MCF 10A (cell line): ENCODE results near the gene UROS. TPM values are rescaled to one million over a fixed set of nuclear protein-coding genes. Genes with fewer than 3 reads are reported as not detected.

Experiments used
- BruUV-seq: library from RNA; stranded (reverse); fragments of 400-500 nt; replicated peaks from 2 replicates; lab custom pipeline; 2021; lab: Mats Ljungman, UMichigan
- CTCF ChIA-PET: fragments of 300-600 bp; sonication (Branson Sonifier 250); formaldehyde crosslinking; extraction: SDS; loops from one replicate; lab custom pipeline; 2021; ENCODE audit warnings: antibody characterized with exemption, inconsistent platforms; lab: Yijun Ruan, JAX
- POLR2A ChIA-PET: fragments of 300-600, 350-650 bp; sonication (Branson Sonifier 250); formaldehyde crosslinking; extraction: SDS; loops from one replicate; lab custom pipeline; 2020; ENCODE audit warnings: antibody characterized with exemption, inconsistent platforms; lab: Yijun Ruan, JAX
- DNase-seq: peaks from one replicate; pipeline ENCODE4 v3.0.0-alpha.2; 2018; ENCODE audit not compliant: unreplicated experiment
- H3K27ac Mint-ChIP-seq: one replicate; pipeline ENCODE4 v1.8.0; 2022; ENCODE audit warnings: mild to moderate bottlenecking, low read depth, mixed read lengths; ENCODE audit not compliant: unreplicated experiment
- H3K27me3 Mint-ChIP-seq: one replicate; pipeline ENCODE4 v1.8.0; 2022; ENCODE audit warnings: mixed read lengths; ENCODE audit not compliant: insufficient read depth, unreplicated experiment
- H3K36me3 Mint-ChIP-seq: one replicate; pipeline ENCODE4 v1.8.0; 2022; ENCODE audit warnings: mild to moderate bottlenecking, moderate library complexity, mixed read lengths; ENCODE audit not compliant: insufficient read depth, unreplicated experiment
- H3K4me1 Mint-ChIP-seq: one replicate; pipeline ENCODE4 v1.8.0; 2022; ENCODE audit warnings: mixed read lengths; ENCODE audit not compliant: insufficient read depth, unreplicated experiment
- H3K4me3 Mint-ChIP-seq: one replicate; pipeline ENCODE4 v1.8.0; 2022; ENCODE audit warnings: mild to moderate bottlenecking, moderate library complexity, mixed read lengths; ENCODE audit not compliant: unreplicated experiment
- H3K9me3 Mint-ChIP-seq: one replicate; pipeline ENCODE4 v1.8.0; 2022; ENCODE audit warnings: mixed read lengths; ENCODE audit not compliant: unreplicated experiment
- intact Hi-C: fragments of 100-400 bp; cut with micrococcal nuclease; formaldehyde crosslinking; loops from 2 replicates; pipeline ENCODE4 v1.14.1; 2022
- total RNA-seq: library from RNA; stranded (reverse); gene quantifications from 2 replicates; pipeline ENCODE4 v1.2.3, GENCODE V29; 2022
- TF ChIP-seq, protein P1 (sequence below): fragments of 200-600 bp; IDR thresholded peaks from one replicate; pipeline ENCODE4 v1.8.0; 2022; ENCODE audit warnings: antibody characterized with exemption, mild to moderate bottlenecking; ENCODE audit not compliant: unreplicated experiment

The UROS gene
- total RNA-seq, 1 experiment from 2014 or later, result 64.4 TPM

DNA sequence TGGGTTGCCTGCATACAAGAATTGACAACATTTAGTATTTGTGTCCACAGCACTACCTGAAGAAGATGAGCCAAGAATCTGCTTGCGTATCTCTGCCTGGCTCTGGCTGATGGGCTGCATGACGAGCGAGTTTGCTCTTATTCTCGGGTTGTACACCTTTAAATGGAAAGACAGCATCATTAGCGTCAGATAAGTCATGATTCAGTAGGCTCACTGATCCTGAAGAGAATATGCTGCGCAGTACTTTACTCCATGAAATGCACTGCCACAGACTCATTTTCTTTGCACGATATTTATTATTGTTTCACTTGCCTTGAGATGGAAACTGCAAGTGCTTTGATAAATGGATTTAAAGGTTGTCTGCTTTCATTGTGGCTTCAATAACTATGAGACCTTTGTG lies 29.4 kb upstream of the UROS start:
- Mint-ChIP-seq H3K27me3 (no peaks in the 10 kb centered on the region), H3K4me1 (no peaks in the 10 kb centered on the region), H3K4me3 (no peak overlapping the region), H3K27ac (no peak overlapping the region), H3K36me3 (peaks cover 81% of the 10 kb centered on the region), H3K9me3 (no peaks in the 10 kb centered on the region)
- no TSS peak for BruUV-seq
- POLR2A ChIA-PET, result no interaction called here
- TF ChIP-seq, protein P1, sequence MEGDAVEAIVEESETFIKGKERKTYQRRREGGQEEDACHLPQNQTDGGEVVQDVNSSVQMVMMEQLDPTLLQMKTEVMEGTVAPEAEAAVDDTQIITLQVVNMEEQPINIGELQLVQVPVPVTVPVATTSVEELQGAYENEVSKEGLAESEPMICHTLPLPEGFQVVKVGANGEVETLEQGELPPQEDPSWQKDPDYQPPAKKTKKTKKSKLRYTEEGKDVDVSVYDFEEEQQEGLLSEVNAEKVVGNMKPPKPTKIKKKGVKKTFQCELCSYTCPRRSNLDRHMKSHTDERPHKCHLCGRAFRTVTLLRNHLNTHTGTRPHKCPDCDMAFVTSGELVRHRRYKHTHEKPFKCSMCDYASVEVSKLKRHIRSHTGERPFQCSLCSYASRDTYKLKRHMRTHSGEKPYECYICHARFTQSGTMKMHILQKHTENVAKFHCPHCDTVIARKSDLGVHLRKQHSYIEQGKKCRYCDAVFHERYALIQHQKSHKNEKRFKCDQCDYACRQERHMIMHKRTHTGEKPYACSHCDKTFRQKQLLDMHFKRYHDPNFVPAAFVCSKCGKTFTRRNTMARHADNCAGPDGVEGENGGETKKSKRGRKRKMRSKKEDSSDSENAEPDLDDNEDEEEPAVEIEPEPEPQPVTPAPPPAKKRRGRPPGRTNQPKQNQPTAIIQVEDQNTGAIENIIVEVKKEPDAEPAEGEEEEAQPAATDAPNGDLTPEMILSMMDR, result no peak
- DNase-seq, result no peak
- intact Hi-C loops, result no loop called here
- CTCF ChIA-PET, result no interaction called here

DNA sequence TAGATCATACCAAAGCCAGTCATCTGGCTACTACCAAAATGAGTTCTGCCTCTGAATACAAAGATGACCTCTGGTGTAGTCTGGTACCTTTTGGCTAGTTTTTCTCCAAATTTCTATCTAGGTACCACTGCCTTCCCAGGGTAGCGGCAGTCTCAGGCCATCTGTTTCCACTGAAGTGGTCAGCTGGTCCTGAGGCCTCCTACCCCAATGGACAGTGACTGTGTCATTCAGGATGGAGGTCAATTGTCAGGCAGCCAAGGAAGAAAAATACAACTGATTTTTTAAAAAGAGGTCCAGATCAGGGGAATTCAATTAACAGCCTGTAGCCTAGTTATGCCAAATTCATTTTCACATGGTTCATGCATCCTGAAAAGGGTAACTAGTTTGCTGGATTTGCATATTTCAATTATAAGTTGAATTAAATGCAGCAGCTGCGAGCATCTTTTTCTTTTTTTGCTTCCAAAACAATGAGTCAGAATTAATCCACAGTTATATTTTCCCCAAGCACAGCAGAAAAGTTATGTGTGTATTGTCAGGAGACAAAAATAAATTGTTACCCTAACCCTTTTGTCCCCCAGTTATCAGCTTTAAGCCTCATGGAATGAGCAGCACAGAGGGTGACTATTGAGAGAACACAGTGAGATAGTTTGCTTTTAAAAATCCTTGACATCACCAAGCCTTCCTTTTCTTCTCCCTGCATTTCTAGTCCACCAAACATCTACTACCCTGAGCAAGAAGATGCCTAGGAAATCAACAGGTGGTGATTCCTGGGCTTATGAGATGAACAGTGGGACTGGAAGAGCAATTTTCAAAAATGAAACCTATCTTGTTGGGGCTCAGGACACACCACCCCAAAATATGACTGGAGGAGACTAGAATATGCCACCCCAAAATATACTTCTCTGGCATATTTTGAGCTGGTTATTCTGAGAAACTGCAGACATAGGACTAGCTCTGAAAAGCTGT lies 28.0 kb upstream of the UROS start:
- TF ChIP-seq, protein P1, result no peak
- Mint-ChIP-seq H3K9me3 (no peaks in the 10 kb centered on the region), H3K36me3 (peaks cover 79% of the 10 kb centered on the region), H3K27ac (no peak overlapping the region), H3K4me3 (no peak overlapping the region), H3K4me1 (no peaks in the 10 kb centered on the region), H3K27me3 (no peaks in the 10 kb centered on the region)
- BruUV-seq, result no TSS peak
- intact Hi-C loops, result no loop called here
- ChIA-PET POLR2A (interaction anchor here (1.0 kb wide), 1 partner anchor 15 kb away, joined by 3 read pairs; no protein-coding TSS in a partner anchor), CTCF (interaction anchor here (0.6 to 0.7 kb wide), 2 partner anchors 20 to 556 kb away, joined by 3 to 4 read pairs; no protein-coding TSS in a partner anchor)
- DNase-seq, result no peak

DNA sequence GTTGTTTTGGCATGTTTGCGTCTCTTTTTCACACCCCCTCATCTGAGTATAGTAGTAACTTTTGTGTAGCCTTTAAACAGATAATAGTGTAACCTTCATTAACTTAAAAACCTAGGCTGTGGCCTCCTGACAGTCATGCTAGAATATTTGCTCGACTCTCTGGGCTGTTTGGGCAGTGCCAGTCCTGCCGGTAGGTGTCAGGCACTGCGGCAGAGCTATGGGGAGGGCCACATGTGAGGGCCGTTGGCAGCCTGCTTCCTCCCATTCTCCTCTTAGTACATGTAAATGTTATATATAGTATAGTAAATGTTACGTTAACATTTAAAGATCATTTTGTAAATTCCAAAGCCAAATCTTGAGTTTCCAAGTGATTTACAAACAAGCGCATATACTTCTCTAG lies 26.4 kb upstream of the UROS start:
- no peaks in the 10 kb centered on the region for H3K9me3 Mint-ChIP-seq
- no TSS peak for BruUV-seq
- TF ChIP-seq, protein P1, result no peak
- no peak overlapping the region for H3K4me3 Mint-ChIP-seq
- no peaks in the 10 kb centered on the region for H3K27me3 Mint-ChIP-seq
- intact Hi-C loops, result no loop called here
- POLR2A ChIA-PET, result no interaction called here
- H3K4me1 Mint-ChIP-seq, result no peaks in the 10 kb centered on the region
- H3K36me3 Mint-ChIP-seq, result peaks cover 75% of the 10 kb centered on the region
- CTCF ChIA-PET, result no interaction called here
- no peak overlapping the region for H3K27ac Mint-ChIP-seq
- DNase-seq, result no peak

DNA sequence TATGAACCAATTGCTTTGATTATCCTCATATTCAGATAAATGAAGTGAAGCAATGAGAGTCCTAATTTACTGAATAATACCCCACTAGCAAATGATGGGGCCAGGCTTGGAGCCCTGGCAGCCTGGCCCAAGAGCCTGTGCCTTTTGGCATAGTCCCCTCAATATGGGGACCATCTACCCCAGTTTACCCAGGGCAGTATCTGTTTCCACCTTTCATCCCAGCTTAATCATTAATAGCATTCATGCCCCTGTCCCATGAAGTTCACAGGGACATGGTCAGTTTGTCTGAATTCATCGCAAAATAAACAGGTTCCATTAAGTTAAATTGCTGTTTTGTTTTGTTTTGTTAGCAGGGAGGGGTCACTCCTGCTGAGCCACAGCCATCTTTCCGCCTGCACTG lies 25.8 kb upstream of the UROS start:
- peaks cover 69% of the 10 kb centered on the region for H3K36me3 Mint-ChIP-seq
- TF ChIP-seq, protein P1, result no peak
- H3K9me3 Mint-ChIP-seq, result no peaks in the 10 kb centered on the region
- intact Hi-C loops, result no loop called here
- no peak overlapping the region for H3K27ac Mint-ChIP-seq
- no peaks in the 10 kb centered on the region for H3K27me3 Mint-ChIP-seq
- H3K4me1 Mint-ChIP-seq, result no peaks in the 10 kb centered on the region
- BruUV-seq, result no TSS peak
- POLR2A ChIA-PET, result no interaction called here
- CTCF ChIA-PET, result interaction anchor here (0.6 kb wide), 1 partner anchor 156 kb away, joined by 3 read pairs; no protein-coding TSS in a partner anchor
- no peak for DNase-seq
- no peak overlapping the region for H3K4me3 Mint-ChIP-seq
